C4-2B (cell line): ENCODE data around the gene KAZALD1.

Experiments used
- H3K27ac ChIP-seq: fragments of 450-650 bp; 2 replicates; pipeline ENCODE4 v1.5.1; 2017
- CTCF ChIP-seq: fragments of 450-650 bp; conservative IDR thresholded peaks from 2 replicates; pipeline ENCODE4 v1.5.1; 2017; ENCODE audit warnings: mild to moderate bottlenecking
- ZFX ChIP-seq: fragments of 450-650 bp; IDR thresholded peaks from 2 replicates; pipeline ENCODE4 v1.6.1; 2017

Gene KAZALD1

GRCh38 chr10:101072923-101073322, 11.1 kb downstream of the KAZALD1 start:
- TF ChIP-seq CTCF (no peak), ZFX (no peak)
- no peak overlapping the region for H3K27ac ChIP-seq

- no peak for TF ChIP-seq ZFX
- no peak for TF ChIP-seq CTCF
- H3K27ac ChIP-seq: no peak overlapping the region
Measured at GRCh38 chr10:101073631-101074030, 11.8 kb downstream of the KAZALD1 start.

- no peak for TF ChIP-seq CTCF
- TF ChIP-seq ZFX: no peak
- no peak overlapping the region for H3K27ac ChIP-seq
Measured at GRCh38 chr10:101075775-101076174, 14.0 kb downstream of the KAZALD1 start.

GRCh38 chr10:101076630-101077029, 14.8 kb downstream of the KAZALD1 start:
- TF ChIP-seq ZFX (no peak), CTCF (no peak)
- H3K27ac ChIP-seq: no peak overlapping the region

- no peak overlapping the region for H3K27ac ChIP-seq
- TF ChIP-seq CTCF: no peak
- TF ChIP-seq ZFX: no peak
Measured at GRCh38 chr10:101079874-101080273, 18.1 kb downstream of the KAZALD1 start.

GRCh38 chr10:101080933-101081931, 19.4 kb downstream of the KAZALD1 start:
- TF ChIP-seq ZFX (no peak), CTCF (no peak)
- no peak overlapping the region for H3K27ac ChIP-seq

- TF ChIP-seq CTCF (no peak), ZFX (no peak)
- no peak overlapping the region for H3K27ac ChIP-seq
Measured at GRCh38 chr10:101085846-101086245, 24.1 kb downstream of the KAZALD1 start.
